ENCODE measurements around the gene FAR1.

The FAR1 gene

GRCh38 chr11:13661074-13661623 lies 7.3 kb upstream of the FAR1 start:
- no peak overlapping the region for H3K27ac Mint-ChIP-seq

GRCh38 chr11:13663631-13664071 lies 4.8 kb upstream of the FAR1 start:
- H3K4me3 Mint-ChIP-seq, result no peak overlapping the region
- H3K9me3 Mint-ChIP-seq, result peaks cover 23% of the 10 kb centered on the region
- no peaks in the 10 kb centered on the region for H3K36me3 Mint-ChIP-seq (ENCODE audit: low read depth)
- H3K4me1 Mint-ChIP-seq (ENCODE audit: low read depth), result peaks cover 5% of the 10 kb centered on the region
- no peak overlapping the region for H3K27ac Mint-ChIP-seq
- peaks cover 31% of the 10 kb centered on the region for H3K27me3 Mint-ChIP-seq (ENCODE audit: low read depth)

More at GRCh38 chr11:13661074-13661623, 7.3 kb upstream of the FAR1 start:
- Mint-ChIP-seq H3K4me1 (ENCODE audit: low read depth) (no peaks in the 10 kb centered on the region), H3K36me3 (ENCODE audit: low read depth) (no peaks in the 10 kb centered on the region), H3K9me3 (peaks cover 31% of the 10 kb centered on the region), H3K4me3 (no peak overlapping the region), H3K27me3 (ENCODE audit: low read depth) (peaks cover 31% of the 10 kb centered on the region)

- H3K27me3 Mint-ChIP-seq (ENCODE audit: low read depth), result peaks cover 26% of the 10 kb centered on the region
- H3K4me1 Mint-ChIP-seq (ENCODE audit: low read depth), result peaks cover 9% of the 10 kb centered on the region
- H3K27ac Mint-ChIP-seq, result no peak overlapping the region
- no peak overlapping the region for H3K4me3 Mint-ChIP-seq
- peaks cover 16% of the 10 kb centered on the region for H3K9me3 Mint-ChIP-seq
- H3K36me3 Mint-ChIP-seq (ENCODE audit: low read depth), result no peaks in the 10 kb centered on the region
Measured at GRCh38 chr11:13664351-13664750, 4.1 kb upstream of the FAR1 start.

- Mint-ChIP-seq H3K27me3 (ENCODE audit: low read depth) (peaks cover 26% of the 10 kb centered on the region), H3K4me1 (ENCODE audit: low read depth) (peaks cover 27% of the 10 kb centered on the region), H3K9me3 (no peaks in the 10 kb centered on the region), H3K4me3 (no peak overlapping the region), H3K27ac (no peak overlapping the region), H3K36me3 (ENCODE audit: low read depth) (peaks cover 4% of the 10 kb centered on the region)
Measured at GRCh38 chr11:13666708-13667107, 1.8 kb upstream of the FAR1 start.

- Mint-ChIP-seq H3K4me3 (peak overlapping the region; percentile 73), H3K4me1 (ENCODE audit: low read depth) (peaks cover 30% of the 10 kb centered on the region), H3K9me3 (no peaks in the 10 kb centered on the region), H3K27ac (peak overlapping the region; percentile 67), H3K27me3 (ENCODE audit: low read depth) (peaks cover 24% of the 10 kb centered on the region), H3K36me3 (ENCODE audit: low read depth) (peaks cover 4% of the 10 kb centered on the region)
Measured at GRCh38 chr11:13667245-13667644, 1.2 kb upstream of the FAR1 start.

- H3K36me3 Mint-ChIP-seq (ENCODE audit: low read depth), result peaks cover 4% of the 10 kb centered on the region
- peaks cover 34% of the 10 kb centered on the region for H3K4me1 Mint-ChIP-seq (ENCODE audit: low read depth)
- peak overlapping the region; percentile 73 for H3K4me3 Mint-ChIP-seq
- H3K9me3 Mint-ChIP-seq, result no peaks in the 10 kb centered on the region
- H3K27me3 Mint-ChIP-seq (ENCODE audit: low read depth), result peaks cover 19% of the 10 kb centered on the region
- H3K27ac Mint-ChIP-seq, result peak overlapping the region; percentile 67
Measured at GRCh38 chr11:13667795-13668101, 720 bp upstream of the FAR1 start.

GRCh38 chr11:13668957-13669521 lies 571 bp downstream of the FAR1 start:
- no peaks in the 10 kb centered on the region for H3K9me3 Mint-ChIP-seq
- peak overlapping the region; percentile 93 for H3K4me3 Mint-ChIP-seq
- peak overlapping the region; percentile 92 for H3K27ac Mint-ChIP-seq
- peaks cover 4% of the 10 kb centered on the region for H3K36me3 Mint-ChIP-seq (ENCODE audit: low read depth)
- H3K4me1 Mint-ChIP-seq (ENCODE audit: low read depth), result peaks cover 37% of the 10 kb centered on the region
- peaks cover 11% of the 10 kb centered on the region for H3K27me3 Mint-ChIP-seq (ENCODE audit: low read depth)

GRCh38 chr11:13669544-13670488 lies 1.3 kb downstream of the FAR1 start:
- Mint-ChIP-seq H3K9me3 (no peaks in the 10 kb centered on the region), H3K4me1 (ENCODE audit: low read depth) (peaks cover 40% of the 10 kb centered on the region), H3K36me3 (ENCODE audit: low read depth) (peaks cover 7% of the 10 kb centered on the region), H3K27me3 (ENCODE audit: low read depth) (peaks cover 10% of the 10 kb centered on the region), H3K27ac (peak overlapping the region; percentile 92), H3K4me3 (peak overlapping the region; percentile 93)

GRCh38 chr11:13672576-13673210 lies 4.2 kb downstream of the FAR1 start:
- peaks cover 38% of the 10 kb centered on the region for H3K4me1 Mint-ChIP-seq (ENCODE audit: low read depth)
- H3K9me3 Mint-ChIP-seq, result no peaks in the 10 kb centered on the region
- H3K4me3 Mint-ChIP-seq, result no peak overlapping the region
- peaks cover 7% of the 10 kb centered on the region for H3K36me3 Mint-ChIP-seq (ENCODE audit: low read depth)
- H3K27ac Mint-ChIP-seq, result no peak overlapping the region
- H3K27me3 Mint-ChIP-seq (ENCODE audit: low read depth), result no peaks in the 10 kb centered on the region

- Mint-ChIP-seq H3K9me3 (no peaks in the 10 kb centered on the region), H3K4me3 (no peak overlapping the region), H3K27ac (no peak overlapping the region), H3K4me1 (ENCODE audit: low read depth) (peaks cover 30% of the 10 kb centered on the region), H3K27me3 (ENCODE audit: low read depth) (no peaks in the 10 kb centered on the region), H3K36me3 (ENCODE audit: low read depth) (peaks cover 7% of the 10 kb centered on the region)
Measured at GRCh38 chr11:13674799-13675509, 6.5 kb downstream of the FAR1 start.

GRCh38 chr11:13676576-13676975 lies 8.1 kb downstream of the FAR1 start:
- Mint-ChIP-seq H3K4me3 (no peak overlapping the region), H3K27ac (no peak overlapping the region), H3K4me1 (ENCODE audit: low read depth) (peaks cover 24% of the 10 kb centered on the region), H3K9me3 (no peaks in the 10 kb centered on the region), H3K36me3 (ENCODE audit: low read depth) (peaks cover 3% of the 10 kb centered on the region), H3K27me3 (ENCODE audit: low read depth) (no peaks in the 10 kb centered on the region)

GRCh38 chr11:13679768-13680167 lies 11.3 kb downstream of the FAR1 start:
- Mint-ChIP-seq H3K27ac (no peak overlapping the region), H3K9me3 (no peaks in the 10 kb centered on the region), H3K27me3 (ENCODE audit: low read depth) (no peaks in the 10 kb centered on the region), H3K36me3 (ENCODE audit: low read depth) (peaks cover 3% of the 10 kb centered on the region), H3K4me1 (ENCODE audit: low read depth) (peaks cover 11% of the 10 kb centered on the region), H3K4me3 (no peak overlapping the region)

- H3K36me3 Mint-ChIP-seq (ENCODE audit: low read depth), result peaks cover 8% of the 10 kb centered on the region
- H3K9me3 Mint-ChIP-seq, result no peaks in the 10 kb centered on the region
- no peak overlapping the region for H3K4me3 Mint-ChIP-seq
- no peaks in the 10 kb centered on the region for H3K27me3 Mint-ChIP-seq (ENCODE audit: low read depth)
- H3K27ac Mint-ChIP-seq, result no peak overlapping the region
- H3K4me1 Mint-ChIP-seq (ENCODE audit: low read depth), result peaks cover 9% of the 10 kb centered on the region
Measured at GRCh38 chr11:13680501-13681264, 12.2 kb downstream of the FAR1 start.

All from T-helper 1 cell treated with Interleukin-12 subunit alpha and Interleukin-12 subunit beta and Interleukin-4 antibody, amounts not matched to agents 30 μg/mL and 1 μg/mL, for 36 hours (primary cell).